Measurements from ENCODE around the gene CD300E.

CD300E gene

DNA sequence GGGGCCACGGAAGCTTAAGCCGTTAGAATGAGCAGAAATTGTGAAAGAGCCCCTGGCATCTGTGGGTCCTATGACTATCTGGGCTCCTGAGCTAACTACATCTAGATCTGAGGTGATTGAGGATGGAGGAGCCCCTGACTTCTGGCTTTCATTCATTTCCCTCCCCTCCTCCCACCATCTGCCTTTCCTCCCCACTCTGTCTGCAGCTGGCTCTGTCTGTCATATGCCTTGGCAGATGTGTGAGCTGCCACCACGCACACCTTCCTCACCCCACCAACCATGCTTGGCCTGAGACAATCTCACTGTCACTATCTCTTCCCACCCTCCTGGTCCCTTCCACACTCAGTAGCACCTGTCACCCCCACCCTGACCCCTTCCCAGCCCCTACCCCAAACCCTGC is 5.1 kb downstream of the CD300E start:
- TF ChIP-seq POLR2AphosphoS5 (IDR thresholded peaks at IDR 0.05; ENCODE audit: low read depth) (no peak), GABPA (IDR thresholded peaks at IDR 0.05; ENCODE audit: low read depth) (no peak), SPI1 (IDR thresholded peaks at IDR 0.05; ENCODE audit: borderline replicate concordance, low read depth) (no peak), CTCF (IDR thresholded peaks at IDR 0.05; ENCODE audit: insufficient read depth, low read length) (no peak)
- TF ChIP-seq, protein P1, sequence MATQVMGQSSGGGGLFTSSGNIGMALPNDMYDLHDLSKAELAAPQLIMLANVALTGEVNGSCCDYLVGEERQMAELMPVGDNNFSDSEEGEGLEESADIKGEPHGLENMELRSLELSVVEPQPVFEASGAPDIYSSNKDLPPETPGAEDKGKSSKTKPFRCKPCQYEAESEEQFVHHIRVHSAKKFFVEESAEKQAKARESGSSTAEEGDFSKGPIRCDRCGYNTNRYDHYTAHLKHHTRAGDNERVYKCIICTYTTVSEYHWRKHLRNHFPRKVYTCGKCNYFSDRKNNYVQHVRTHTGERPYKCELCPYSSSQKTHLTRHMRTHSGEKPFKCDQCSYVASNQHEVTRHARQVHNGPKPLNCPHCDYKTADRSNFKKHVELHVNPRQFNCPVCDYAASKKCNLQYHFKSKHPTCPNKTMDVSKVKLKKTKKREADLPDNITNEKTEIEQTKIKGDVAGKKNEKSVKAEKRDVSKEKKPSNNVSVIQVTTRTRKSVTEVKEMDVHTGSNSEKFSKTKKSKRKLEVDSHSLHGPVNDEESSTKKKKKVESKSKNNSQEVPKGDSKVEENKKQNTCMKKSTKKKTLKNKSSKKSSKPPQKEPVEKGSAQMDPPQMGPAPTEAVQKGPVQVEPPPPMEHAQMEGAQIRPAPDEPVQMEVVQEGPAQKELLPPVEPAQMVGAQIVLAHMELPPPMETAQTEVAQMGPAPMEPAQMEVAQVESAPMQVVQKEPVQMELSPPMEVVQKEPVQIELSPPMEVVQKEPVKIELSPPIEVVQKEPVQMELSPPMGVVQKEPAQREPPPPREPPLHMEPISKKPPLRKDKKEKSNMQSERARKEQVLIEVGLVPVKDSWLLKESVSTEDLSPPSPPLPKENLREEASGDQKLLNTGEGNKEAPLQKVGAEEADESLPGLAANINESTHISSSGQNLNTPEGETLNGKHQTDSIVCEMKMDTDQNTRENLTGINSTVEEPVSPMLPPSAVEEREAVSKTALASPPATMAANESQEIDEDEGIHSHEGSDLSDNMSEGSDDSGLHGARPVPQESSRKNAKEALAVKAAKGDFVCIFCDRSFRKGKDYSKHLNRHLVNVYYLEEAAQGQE (IDR thresholded peaks at IDR 0.05; ENCODE audit: insufficient replicate concordance, low read depth): no peak
- peaks cover 11% of the 10 kb centered on the region for H3K27me3 ChIP-seq (ENCODE audit: insufficient read depth, poor library complexity, severe bottlenecking)
- no peak overlapping the region for H3K27ac ChIP-seq (replicated peaks)
- no peak overlapping the region for H3K4me3 ChIP-seq (replicated peaks; ENCODE audit: insufficient read depth, low read length)
- DNase-seq (ENCODE audit: low read depth in 1 of 2, low spot score in 1 of 2): no peak

- no peak overlapping the region for H3K4me3 ChIP-seq (replicated peaks; ENCODE audit: insufficient read depth, low read length)
- no peak overlapping the region for H3K27ac ChIP-seq (replicated peaks)
- no peak for TF ChIP-seq CTCF (IDR thresholded peaks at IDR 0.05; ENCODE audit: insufficient read depth, low read length)
- TF ChIP-seq POLR2AphosphoS5 (IDR thresholded peaks at IDR 0.05; ENCODE audit: low read depth): no peak
- no peak for TF ChIP-seq SPI1 (IDR thresholded peaks at IDR 0.05; ENCODE audit: borderline replicate concordance, low read depth)
- no peak for TF ChIP-seq GABPA (IDR thresholded peaks at IDR 0.05; ENCODE audit: low read depth)
- TF ChIP-seq, protein P1 (IDR thresholded peaks at IDR 0.05; ENCODE audit: insufficient replicate concordance, low read depth): no peak
- no peak for DNase-seq (ENCODE audit: low read depth in 1 of 2, low spot score in 1 of 2)
- H3K27me3 ChIP-seq (ENCODE audit: insufficient read depth, poor library complexity, severe bottlenecking): peaks cover 11% of the 10 kb centered on the region
Observed at GRCh38 chr17:74616696-74617095, 6.8 kb downstream of the CD300E start.

GRCh38 chr17:74612046-74612445 is 11.5 kb downstream of the CD300E start:
- no peak for TF ChIP-seq SPI1 (IDR thresholded peaks at IDR 0.05; ENCODE audit: borderline replicate concordance, low read depth)
- TF ChIP-seq, protein P1 (IDR thresholded peaks at IDR 0.05; ENCODE audit: insufficient replicate concordance, low read depth): no peak
- no peak for TF ChIP-seq GABPA (IDR thresholded peaks at IDR 0.05; ENCODE audit: low read depth)
- no peak for TF ChIP-seq POLR2AphosphoS5 (IDR thresholded peaks at IDR 0.05; ENCODE audit: low read depth)
- TF ChIP-seq CTCF (IDR thresholded peaks at IDR 0.05; ENCODE audit: insufficient read depth, low read length): no peak
- DNase-seq (ENCODE audit: low read depth in 1 of 2, low spot score in 1 of 2): no peak
- Histone ChIP-seq H3K4me3 (replicated peaks; ENCODE audit: insufficient read depth, low read length) (no peak overlapping the region), H3K27me3 (ENCODE audit: insufficient read depth, poor library complexity, severe bottlenecking) (peaks cover 11% of the 10 kb centered on the region), H3K27ac (replicated peaks) (no peak overlapping the region)

All from HL-60 (cell line).